ENCODE results near the gene MINDY4. TPM values are rescaled to one million over a fixed set of nuclear protein-coding genes. Genes with fewer than 3 reads are reported as not detected.

Gene MINDY4
- total RNA-seq, 1 donor = 10.5 TPM

GRCh38 chr7:30884881-30885280, 113.7 kb downstream of the MINDY4 start:
- Histone ChIP-seq H3K27ac (ENCODE audit: low read depth, low read length) (no peak overlapping the region), H3K36me3 (ENCODE audit: insufficient read depth, low read length) (no peaks in the 10 kb centered on the region), H3K79me2 (ENCODE audit: insufficient read depth, low read length) (no peaks in the 10 kb centered on the region), H4K20me1 (ENCODE audit: insufficient read depth, low read length) (no peaks in the 10 kb centered on the region), H3K4me3 (ENCODE audit: insufficient read depth, low read length) (no peak overlapping the region), H3K27me3 (ENCODE audit: insufficient read depth, low read length) (peaks cover 9% of the 10 kb centered on the region), H3K4me1 (ENCODE audit: insufficient read depth, low read length) (peaks cover 14% of the 10 kb centered on the region), H3K4me2 (ENCODE audit: insufficient read depth, low read length) (no peak overlapping the region), H3K9me3 (ENCODE audit: low read depth, low read length) (no peaks in the 10 kb centered on the region), H2AFZ (ENCODE audit: low read length) (no peak overlapping the region)
- no peak for DNase-seq (ENCODE audit: insufficient read length, low spot score, missing footprints)
- TF ChIP-seq, protein P1, sequence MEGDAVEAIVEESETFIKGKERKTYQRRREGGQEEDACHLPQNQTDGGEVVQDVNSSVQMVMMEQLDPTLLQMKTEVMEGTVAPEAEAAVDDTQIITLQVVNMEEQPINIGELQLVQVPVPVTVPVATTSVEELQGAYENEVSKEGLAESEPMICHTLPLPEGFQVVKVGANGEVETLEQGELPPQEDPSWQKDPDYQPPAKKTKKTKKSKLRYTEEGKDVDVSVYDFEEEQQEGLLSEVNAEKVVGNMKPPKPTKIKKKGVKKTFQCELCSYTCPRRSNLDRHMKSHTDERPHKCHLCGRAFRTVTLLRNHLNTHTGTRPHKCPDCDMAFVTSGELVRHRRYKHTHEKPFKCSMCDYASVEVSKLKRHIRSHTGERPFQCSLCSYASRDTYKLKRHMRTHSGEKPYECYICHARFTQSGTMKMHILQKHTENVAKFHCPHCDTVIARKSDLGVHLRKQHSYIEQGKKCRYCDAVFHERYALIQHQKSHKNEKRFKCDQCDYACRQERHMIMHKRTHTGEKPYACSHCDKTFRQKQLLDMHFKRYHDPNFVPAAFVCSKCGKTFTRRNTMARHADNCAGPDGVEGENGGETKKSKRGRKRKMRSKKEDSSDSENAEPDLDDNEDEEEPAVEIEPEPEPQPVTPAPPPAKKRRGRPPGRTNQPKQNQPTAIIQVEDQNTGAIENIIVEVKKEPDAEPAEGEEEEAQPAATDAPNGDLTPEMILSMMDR (IDR thresholded peaks at IDR 0.05; ENCODE audit: extremely low read depth, low read depth, low read length) = no peak

DNA sequence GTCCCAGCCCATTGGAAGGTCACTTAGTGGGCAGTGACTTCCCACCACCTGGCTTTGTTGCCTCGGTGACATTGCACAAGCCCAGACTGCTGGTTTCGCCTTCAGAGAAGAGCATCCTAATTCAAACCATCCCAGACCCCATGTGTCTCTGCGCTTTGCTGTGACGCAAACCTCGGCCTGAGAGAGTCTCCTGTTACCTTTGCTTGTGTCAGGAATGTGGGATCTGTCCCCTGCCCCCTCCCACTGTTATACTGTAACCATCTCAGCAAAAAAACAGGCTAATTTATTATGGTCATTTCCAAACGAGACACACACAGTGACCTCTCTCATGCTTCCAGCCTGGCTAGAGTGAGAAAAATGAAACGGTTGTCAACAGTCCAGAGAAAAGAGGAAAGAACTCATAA, 115.4 kb downstream of the MINDY4 start:
- TF ChIP-seq, protein P1 (IDR thresholded peaks at IDR 0.05; ENCODE audit: extremely low read depth, low read depth, low read length) = no peak
- no peak overlapping the region for H3K27ac ChIP-seq (ENCODE audit: low read depth, low read length)
- H3K9me3 ChIP-seq (ENCODE audit: low read depth, low read length) = no peaks in the 10 kb centered on the region
- H3K36me3 ChIP-seq (ENCODE audit: insufficient read depth, low read length) = no peaks in the 10 kb centered on the region
- no peaks in the 10 kb centered on the region for H3K79me2 ChIP-seq (ENCODE audit: insufficient read depth, low read length)
- H3K4me3 ChIP-seq (ENCODE audit: insufficient read depth, low read length) = no peak overlapping the region
- H2AFZ ChIP-seq (ENCODE audit: low read length) = no peak overlapping the region
- H3K27me3 ChIP-seq (ENCODE audit: insufficient read depth, low read length) = peaks cover 24% of the 10 kb centered on the region
- H3K4me2 ChIP-seq (ENCODE audit: insufficient read depth, low read length) = no peak overlapping the region
- H3K4me1 ChIP-seq (ENCODE audit: insufficient read depth, low read length) = peaks cover 10% of the 10 kb centered on the region
- DNase-seq (ENCODE audit: insufficient read length, low spot score, missing footprints) = no peak
- H4K20me1 ChIP-seq (ENCODE audit: insufficient read depth, low read length) = no peaks in the 10 kb centered on the region

- TF ChIP-seq, protein P1 (IDR thresholded peaks at IDR 0.05; ENCODE audit: extremely low read depth, low read depth, low read length) = no peak
- H3K4me3 ChIP-seq (ENCODE audit: insufficient read depth, low read length) = no peak overlapping the region
- no peaks in the 10 kb centered on the region for H3K79me2 ChIP-seq (ENCODE audit: insufficient read depth, low read length)
- H4K20me1 ChIP-seq (ENCODE audit: insufficient read depth, low read length) = no peaks in the 10 kb centered on the region
- H2AFZ ChIP-seq (ENCODE audit: low read length) = no peak overlapping the region
- H3K9me3 ChIP-seq (ENCODE audit: low read depth, low read length) = no peaks in the 10 kb centered on the region
- H3K27ac ChIP-seq (ENCODE audit: low read depth, low read length) = no peak overlapping the region
- H3K36me3 ChIP-seq (ENCODE audit: insufficient read depth, low read length) = no peaks in the 10 kb centered on the region
- DNase-seq (ENCODE audit: insufficient read length, low spot score, missing footprints) = no peak
- H3K27me3 ChIP-seq (ENCODE audit: insufficient read depth, low read length) = peaks cover 28% of the 10 kb centered on the region
- H3K4me2 ChIP-seq (ENCODE audit: insufficient read depth, low read length) = no peak overlapping the region
- H3K4me1 ChIP-seq (ENCODE audit: insufficient read depth, low read length) = peaks cover 10% of the 10 kb centered on the region
Observed at GRCh38 chr7:30887464-30887872, 116.3 kb downstream of the MINDY4 start.

GRCh38 chr7:30888747-30889146, 117.5 kb downstream of the MINDY4 start:
- peaks cover 4% of the 10 kb centered on the region for H4K20me1 ChIP-seq (ENCODE audit: insufficient read depth, low read length)
- no peak overlapping the region for H2AFZ ChIP-seq (ENCODE audit: low read length)
- no peak overlapping the region for H3K4me2 ChIP-seq (ENCODE audit: insufficient read depth, low read length)

More at GRCh38 chr7:30888747-30889146, 117.5 kb downstream of the MINDY4 start:
- TF ChIP-seq, protein P1 (IDR thresholded peaks at IDR 0.05; ENCODE audit: extremely low read depth, low read depth, low read length) = no peak
- Histone ChIP-seq H3K4me1 (ENCODE audit: insufficient read depth, low read length) (peaks cover 16% of the 10 kb centered on the region), H3K36me3 (ENCODE audit: insufficient read depth, low read length) (no peaks in the 10 kb centered on the region), H3K4me3 (ENCODE audit: insufficient read depth, low read length) (no peak overlapping the region), H3K27ac (ENCODE audit: low read depth, low read length) (no peak overlapping the region), H3K9me3 (ENCODE audit: low read depth, low read length) (no peaks in the 10 kb centered on the region), H3K79me2 (ENCODE audit: insufficient read depth, low read length) (no peaks in the 10 kb centered on the region), H3K27me3 (ENCODE audit: insufficient read depth, low read length) (peaks cover 36% of the 10 kb centered on the region)
- DNase-seq (ENCODE audit: insufficient read length, low spot score, missing footprints) = peak; percentile 99
